Ishikawa (cell line): ENCODE measurements around the gene UBN1.

ENCODE experiments used
- CEBPB ChIP-seq: IDR thresholded peaks from 2 replicates; pipeline ENCODE4 v1.6.1; 2012
- CREB1 ChIP-seq: IDR thresholded peaks from 2 replicates; pipeline ENCODE4 v1.6.1; 2012; ENCODE audit warnings: low read depth
- EGR1 ChIP-seq: IDR thresholded peaks from 2 replicates; pipeline ENCODE4 v1.6.1; 2012
- EP300 ChIP-seq: IDR thresholded peaks from 2 replicates; pipeline ENCODE4 v1.6.1; 2012; ENCODE audit warnings: borderline replicate concordance
- FOXM1 ChIP-seq: IDR thresholded peaks from 2 replicates; pipeline ENCODE4 v1.6.1; 2012; ENCODE audit warnings: low read depth, borderline replicate concordance
- NFIC ChIP-seq: IDR thresholded peaks from 2 replicates; pipeline ENCODE4 v1.6.1; 2012
- RAD21 ChIP-seq: IDR thresholded peaks from 2 replicates; pipeline ENCODE4 v1.6.1; 2012; ENCODE audit warnings: low read depth
- TAF1 ChIP-seq: IDR thresholded peaks from 2 replicates; pipeline ENCODE4 v1.6.1; 2012; ENCODE audit warnings: low read depth, mild to moderate bottlenecking
- TCF12 ChIP-seq: IDR thresholded peaks from 2 replicates; pipeline ENCODE4 v1.6.1; 2012; ENCODE audit warnings: low read depth
- TEAD4 ChIP-seq: IDR thresholded peaks from 2 replicates; pipeline ENCODE4 v1.6.1; 2012
- YY1 ChIP-seq: IDR thresholded peaks from 2 replicates; pipeline ENCODE4 v1.6.1; 2012; ENCODE audit warnings: low read depth
- ZBTB7A ChIP-seq: IDR thresholded peaks from 2 replicates; pipeline ENCODE4 v1.6.1; 2012; ENCODE audit warnings: low read depth
- TF ChIP-seq, protein P1 (sequence below): IDR thresholded peaks from 2 replicates; pipeline ENCODE4 v1.6.1; 2012
- TF ChIP-seq, protein P2 (sequence below): IDR thresholded peaks from 2 replicates; pipeline ENCODE4 v1.6.1; 2012
- TF ChIP-seq, protein P3 (sequence below): IDR thresholded peaks from 2 replicates; pipeline ENCODE4 v1.6.1; 2012; ENCODE audit warnings: low read depth, mild to moderate bottlenecking

The UBN1 gene

DNA sequence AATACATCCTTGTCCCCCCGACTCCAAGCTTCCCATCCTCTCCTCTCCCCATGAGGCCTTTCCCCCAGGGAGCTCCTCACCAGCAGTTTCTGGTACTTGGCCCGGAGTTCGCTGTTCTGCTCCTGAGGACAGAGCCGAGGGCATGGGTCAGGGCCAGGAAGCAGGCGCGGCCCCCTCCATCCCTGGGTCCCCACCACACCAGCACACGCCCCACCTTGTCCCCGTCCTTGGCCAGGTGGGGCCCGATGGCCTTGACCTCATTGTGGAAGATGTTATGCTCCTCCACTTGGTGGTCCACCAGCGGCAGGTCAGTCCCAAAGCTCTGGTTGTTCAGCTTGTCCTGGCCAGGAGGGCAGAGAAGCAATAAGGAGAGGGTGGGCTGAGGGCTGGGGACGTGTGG, 53.5 kb downstream of the UBN1 start:
- no peak for TF ChIP-seq ZBTB7A
- TF ChIP-seq CEBPB: no peak
- TF ChIP-seq TAF1: no peak
- TF ChIP-seq, protein P1, sequence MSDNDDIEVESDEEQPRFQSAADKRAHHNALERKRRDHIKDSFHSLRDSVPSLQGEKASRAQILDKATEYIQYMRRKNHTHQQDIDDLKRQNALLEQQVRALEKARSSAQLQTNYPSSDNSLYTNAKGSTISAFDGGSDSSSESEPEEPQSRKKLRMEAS: no peak
- TF ChIP-seq FOXM1: no peak
- TF ChIP-seq, protein P2, sequence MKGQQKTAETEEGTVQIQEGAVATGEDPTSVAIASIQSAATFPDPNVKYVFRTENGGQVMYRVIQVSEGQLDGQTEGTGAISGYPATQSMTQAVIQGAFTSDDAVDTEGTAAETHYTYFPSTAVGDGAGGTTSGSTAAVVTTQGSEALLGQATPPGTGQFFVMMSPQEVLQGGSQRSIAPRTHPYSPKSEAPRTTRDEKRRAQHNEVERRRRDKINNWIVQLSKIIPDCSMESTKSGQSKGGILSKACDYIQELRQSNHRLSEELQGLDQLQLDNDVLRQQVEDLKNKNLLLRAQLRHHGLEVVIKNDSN: no peak
- no peak for TF ChIP-seq EGR1
- no peak for TF ChIP-seq CREB1
- TF ChIP-seq NFIC: no peak
- TF ChIP-seq TEAD4: no peak
- TF ChIP-seq, protein P3, sequence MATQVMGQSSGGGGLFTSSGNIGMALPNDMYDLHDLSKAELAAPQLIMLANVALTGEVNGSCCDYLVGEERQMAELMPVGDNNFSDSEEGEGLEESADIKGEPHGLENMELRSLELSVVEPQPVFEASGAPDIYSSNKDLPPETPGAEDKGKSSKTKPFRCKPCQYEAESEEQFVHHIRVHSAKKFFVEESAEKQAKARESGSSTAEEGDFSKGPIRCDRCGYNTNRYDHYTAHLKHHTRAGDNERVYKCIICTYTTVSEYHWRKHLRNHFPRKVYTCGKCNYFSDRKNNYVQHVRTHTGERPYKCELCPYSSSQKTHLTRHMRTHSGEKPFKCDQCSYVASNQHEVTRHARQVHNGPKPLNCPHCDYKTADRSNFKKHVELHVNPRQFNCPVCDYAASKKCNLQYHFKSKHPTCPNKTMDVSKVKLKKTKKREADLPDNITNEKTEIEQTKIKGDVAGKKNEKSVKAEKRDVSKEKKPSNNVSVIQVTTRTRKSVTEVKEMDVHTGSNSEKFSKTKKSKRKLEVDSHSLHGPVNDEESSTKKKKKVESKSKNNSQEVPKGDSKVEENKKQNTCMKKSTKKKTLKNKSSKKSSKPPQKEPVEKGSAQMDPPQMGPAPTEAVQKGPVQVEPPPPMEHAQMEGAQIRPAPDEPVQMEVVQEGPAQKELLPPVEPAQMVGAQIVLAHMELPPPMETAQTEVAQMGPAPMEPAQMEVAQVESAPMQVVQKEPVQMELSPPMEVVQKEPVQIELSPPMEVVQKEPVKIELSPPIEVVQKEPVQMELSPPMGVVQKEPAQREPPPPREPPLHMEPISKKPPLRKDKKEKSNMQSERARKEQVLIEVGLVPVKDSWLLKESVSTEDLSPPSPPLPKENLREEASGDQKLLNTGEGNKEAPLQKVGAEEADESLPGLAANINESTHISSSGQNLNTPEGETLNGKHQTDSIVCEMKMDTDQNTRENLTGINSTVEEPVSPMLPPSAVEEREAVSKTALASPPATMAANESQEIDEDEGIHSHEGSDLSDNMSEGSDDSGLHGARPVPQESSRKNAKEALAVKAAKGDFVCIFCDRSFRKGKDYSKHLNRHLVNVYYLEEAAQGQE: no peak
- no peak for TF ChIP-seq TCF12
- no peak for TF ChIP-seq EP300
- TF ChIP-seq RAD21: no peak
- TF ChIP-seq YY1: no peak

DNA sequence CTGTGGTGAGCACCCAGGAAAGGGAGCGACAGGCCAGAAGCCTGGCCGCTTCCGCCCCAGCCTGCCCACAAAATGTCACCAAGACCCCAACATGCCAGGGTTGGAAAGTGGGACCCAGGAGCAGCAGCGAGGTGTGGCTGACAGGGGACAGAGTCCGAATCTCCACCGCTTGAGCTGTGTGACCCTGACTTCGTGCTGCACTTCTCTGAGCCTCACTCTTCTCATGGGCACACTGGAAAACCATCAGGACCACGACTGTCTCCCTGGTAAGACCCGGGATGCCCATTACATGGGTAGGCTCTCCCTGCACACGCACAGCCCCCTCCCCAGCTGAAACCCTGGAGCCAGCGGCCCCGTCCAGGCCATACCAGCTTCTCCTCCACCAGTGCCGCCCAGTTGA, 54.8 kb downstream of the UBN1 start:
- TF ChIP-seq, protein P3: no peak
- TF ChIP-seq ZBTB7A: no peak
- TF ChIP-seq, protein P1: no peak
- no peak for TF ChIP-seq CEBPB
- TF ChIP-seq TEAD4: no peak
- TF ChIP-seq EGR1: no peak
- TF ChIP-seq FOXM1: no peak

DNA sequence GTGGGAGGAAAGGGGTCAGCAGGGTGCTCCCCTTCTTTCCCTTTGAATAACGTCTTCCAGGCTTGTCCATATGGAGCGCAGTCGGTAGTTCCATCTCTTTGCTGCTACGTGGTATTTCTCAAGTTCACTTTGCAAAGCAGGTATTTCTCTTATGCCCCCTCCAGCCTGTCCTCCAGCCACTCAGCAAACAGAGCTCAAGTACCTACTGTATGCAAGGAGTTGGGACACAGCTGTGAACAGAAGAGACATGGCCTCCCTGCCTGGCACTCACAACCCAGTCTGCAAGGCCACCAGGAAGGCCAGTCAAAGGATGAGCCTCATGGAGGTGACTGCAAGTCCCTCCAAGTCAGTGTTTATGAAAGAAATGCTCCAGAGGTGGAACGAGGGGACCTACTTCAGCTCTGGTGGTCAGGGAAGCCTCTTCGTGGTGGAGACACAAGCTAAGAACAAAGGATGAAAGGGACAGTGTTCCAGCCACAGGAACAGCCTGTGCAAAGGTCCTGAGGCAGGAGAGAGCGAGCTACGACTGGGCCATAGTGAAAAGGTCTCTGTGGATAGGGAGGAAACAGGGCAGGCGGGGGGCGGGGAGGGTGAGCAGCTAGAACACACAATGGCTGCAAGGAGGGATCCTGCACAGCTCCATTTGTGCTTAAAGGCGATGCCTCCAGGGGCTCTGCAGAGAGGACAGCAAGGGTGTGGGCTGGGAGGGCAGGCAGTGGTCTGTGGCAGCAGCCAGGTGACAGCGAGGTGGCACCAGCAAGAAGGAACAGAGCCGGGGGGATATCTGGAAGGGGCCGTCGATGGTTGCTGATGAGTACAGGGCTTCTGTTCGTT, 57.0 kb downstream of the UBN1 start:
- TF ChIP-seq TEAD4 (no peak), TAF1 (no peak), TCF12 (no peak), RAD21 (no peak), EP300 (no peak)
- TF ChIP-seq, protein P2: no peak
- TF ChIP-seq, protein P3: no peak

DNA sequence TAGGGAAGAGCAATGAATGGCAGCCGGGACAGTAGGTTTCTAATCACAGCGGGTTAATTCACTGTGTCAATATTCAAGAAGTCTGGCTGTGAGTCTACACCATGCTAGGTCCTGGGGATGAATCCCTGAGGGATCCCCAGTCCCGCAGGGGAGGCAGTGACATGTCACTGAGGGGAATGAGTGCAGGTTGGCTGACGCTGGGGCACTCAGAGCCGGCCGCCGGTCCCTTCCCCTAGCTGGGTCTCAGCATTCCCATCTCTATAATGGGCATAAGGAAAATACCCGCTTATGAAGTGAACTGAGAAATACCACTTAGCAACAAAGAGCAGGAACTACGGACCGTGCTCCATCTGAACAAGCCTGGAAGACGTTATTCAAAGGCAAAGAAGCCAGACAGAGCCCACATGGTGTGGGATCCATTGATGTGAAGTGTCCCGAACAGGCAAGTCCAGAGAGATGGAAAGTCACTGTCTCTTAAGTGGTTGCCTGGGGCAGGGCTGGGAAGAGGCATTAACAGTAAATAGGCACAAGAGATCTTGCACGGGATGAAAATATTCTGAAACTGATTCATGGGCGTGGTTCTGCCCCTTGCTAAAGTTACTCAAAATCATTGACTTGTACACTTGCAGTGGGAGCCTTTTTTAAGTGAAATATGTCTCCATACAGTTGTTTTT, 57.8 kb downstream of the UBN1 start:
- TF ChIP-seq, protein P3: no peak
- TF ChIP-seq, protein P1: no peak
- no peak for TF ChIP-seq TEAD4
- no peak for TF ChIP-seq ZBTB7A
